SK-N-SH (cell line): ENCODE results near the gene SLX4IP.

ENCODE experiments used
- POLR2AphosphoS5 ChIP-seq: IDR thresholded peaks from 2 replicates; pipeline ENCODE4 v1.6.1; 2012; ENCODE audit warnings: low read depth, low read length
- SIN3A ChIP-seq: IDR thresholded peaks from 2 replicates; pipeline ENCODE4 v1.6.1; 2012; ENCODE audit warnings: low read depth, mild to moderate bottlenecking, low read length, moderate library complexity, borderline replicate concordance
- TAF1 ChIP-seq: IDR thresholded peaks from 2 replicates; pipeline ENCODE4 v1.6.1; 2012; ENCODE audit warnings: low read depth, mild to moderate bottlenecking, low read length, moderate library complexity, borderline replicate concordance
- TF ChIP-seq, protein P1 (sequence below): fragments of 150-350 bp; IDR thresholded peaks from 2 replicates; pipeline ENCODE4 v1.6.1; 2016; ENCODE audit warnings: mild to moderate bottlenecking, low read depth, low read length
- TF ChIP-seq, protein P2 (sequence below): IDR thresholded peaks from 2 replicates; pipeline ENCODE4 v1.4.0; 2012; ENCODE audit warnings: low read depth
- TF ChIP-seq, protein P3 (sequence below): fragments of 200-600 bp; sonication (generic); IDR thresholded peaks from 2 replicates; pipeline ENCODE4 v1.6.1; 2017; ENCODE audit warnings: antibody characterized with exemption, mild to moderate bottlenecking, moderate library complexity

DNA sequence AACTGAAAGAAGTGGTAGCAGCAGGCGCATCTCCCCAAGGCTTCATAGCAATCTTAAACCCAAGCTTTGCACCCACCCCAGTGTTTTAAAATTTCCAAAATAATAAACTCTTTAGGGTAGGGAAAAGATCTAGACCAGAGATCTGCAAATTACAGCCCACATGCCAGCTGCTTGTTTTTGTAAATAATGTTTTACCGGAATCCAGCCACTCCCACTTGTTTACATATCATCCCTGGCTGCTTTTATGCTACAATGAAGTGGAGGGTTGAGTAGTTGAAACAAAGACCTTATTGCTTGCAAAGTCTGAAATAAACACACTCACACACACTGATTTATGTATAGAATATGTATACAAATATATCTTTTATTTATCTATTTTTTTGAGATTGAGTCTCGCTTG lies 30.0 kb downstream of the SLX4IP start:
- TF ChIP-seq, protein P1, sequence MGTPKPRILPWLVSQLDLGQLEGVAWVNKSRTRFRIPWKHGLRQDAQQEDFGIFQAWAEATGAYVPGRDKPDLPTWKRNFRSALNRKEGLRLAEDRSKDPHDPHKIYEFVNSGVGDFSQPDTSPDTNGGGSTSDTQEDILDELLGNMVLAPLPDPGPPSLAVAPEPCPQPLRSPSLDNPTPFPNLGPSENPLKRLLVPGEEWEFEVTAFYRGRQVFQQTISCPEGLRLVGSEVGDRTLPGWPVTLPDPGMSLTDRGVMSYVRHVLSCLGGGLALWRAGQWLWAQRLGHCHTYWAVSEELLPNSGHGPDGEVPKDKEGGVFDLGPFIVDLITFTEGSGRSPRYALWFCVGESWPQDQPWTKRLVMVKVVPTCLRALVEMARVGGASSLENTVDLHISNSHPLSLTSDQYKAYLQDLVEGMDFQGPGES, result no peak
- TF ChIP-seq POLR2AphosphoS5 (no peak), SIN3A (no peak), TAF1 (no peak)
- TF ChIP-seq, protein P2, sequence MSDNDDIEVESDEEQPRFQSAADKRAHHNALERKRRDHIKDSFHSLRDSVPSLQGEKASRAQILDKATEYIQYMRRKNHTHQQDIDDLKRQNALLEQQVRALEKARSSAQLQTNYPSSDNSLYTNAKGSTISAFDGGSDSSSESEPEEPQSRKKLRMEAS, result no peak
- TF ChIP-seq, protein P3, sequence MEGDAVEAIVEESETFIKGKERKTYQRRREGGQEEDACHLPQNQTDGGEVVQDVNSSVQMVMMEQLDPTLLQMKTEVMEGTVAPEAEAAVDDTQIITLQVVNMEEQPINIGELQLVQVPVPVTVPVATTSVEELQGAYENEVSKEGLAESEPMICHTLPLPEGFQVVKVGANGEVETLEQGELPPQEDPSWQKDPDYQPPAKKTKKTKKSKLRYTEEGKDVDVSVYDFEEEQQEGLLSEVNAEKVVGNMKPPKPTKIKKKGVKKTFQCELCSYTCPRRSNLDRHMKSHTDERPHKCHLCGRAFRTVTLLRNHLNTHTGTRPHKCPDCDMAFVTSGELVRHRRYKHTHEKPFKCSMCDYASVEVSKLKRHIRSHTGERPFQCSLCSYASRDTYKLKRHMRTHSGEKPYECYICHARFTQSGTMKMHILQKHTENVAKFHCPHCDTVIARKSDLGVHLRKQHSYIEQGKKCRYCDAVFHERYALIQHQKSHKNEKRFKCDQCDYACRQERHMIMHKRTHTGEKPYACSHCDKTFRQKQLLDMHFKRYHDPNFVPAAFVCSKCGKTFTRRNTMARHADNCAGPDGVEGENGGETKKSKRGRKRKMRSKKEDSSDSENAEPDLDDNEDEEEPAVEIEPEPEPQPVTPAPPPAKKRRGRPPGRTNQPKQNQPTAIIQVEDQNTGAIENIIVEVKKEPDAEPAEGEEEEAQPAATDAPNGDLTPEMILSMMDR, result no peak
